Cardiac muscle cell (in vitro differentiated cells and primary cell): ENCODE data around the gene CASR. TPM values are rescaled to one million over a fixed set of nuclear protein-coding genes. Genes with fewer than 3 reads are reported as not detected.

Experiments used
- DNase-seq, 2 donors: peaks; one replicate each; pipeline versions ENCODE4 v3.0.0 to v3.0.0-alpha.2; 2010 to 2017; ENCODE audit warnings: low read depth in 1 of 2, low spot score in 1 of 2
- H3K27ac ChIP-seq: fragments of 200-600 bp; sonication (generic); 2 replicates; pipeline ENCODE4 v1.5.1; 2016
- H3K27me3 ChIP-seq: fragments of 200-600 bp; sonication (generic); 2 replicates; pipeline ENCODE4 v1.6.0; 2016; ENCODE audit warnings: control low read depth
- H3K36me3 ChIP-seq: fragments of 200-600 bp; sonication (generic); 2 replicates; pipeline ENCODE4 v1.5.1; 2016; ENCODE audit warnings: control low read depth
- H3K4me1 ChIP-seq: fragments of 200-600 bp; sonication (generic); 2 replicates; pipeline ENCODE4 v1.8.1; 2017; ENCODE audit warnings: low read depth, mild to moderate bottlenecking, mixed run types
- H3K4me3 ChIP-seq: fragments of 200-600 bp; sonication (generic); 2 replicates; pipeline ENCODE4 v1.5.1; 2016; ENCODE audit warnings: mild to moderate bottlenecking
- H3K9me3 ChIP-seq: fragments of 200-600 bp; sonication (generic); 2 replicates; pipeline ENCODE4 v1.5.1; 2017; ENCODE audit warnings: low read depth, mild to moderate bottlenecking, control low read depth
- CTCF ChIP-seq: IDR thresholded peaks from 2 replicates; pipeline ENCODE4 v1.5.1; 2012; ENCODE audit warnings: low read depth, mild to moderate bottlenecking, low read length
- polyA plus RNA-seq: library from polyadenylated mRNA; unstranded; fragments of >200 nt; fragmentation: Nextera tagmentation; extraction: Ambion mirVana; gene quantifications from 2 replicates; pipeline ENCODE4 v1.2.1, GENCODE V29; 2016
- total RNA-seq: library from RNA; depleted of rRNA; stranded (reverse); fragments of >200 nt; gene quantifications from 2 replicates; pipeline ENCODE4 v1.2.3, GENCODE V29; 2016

The CASR gene
- total and polyA plus RNA-seq, 2 experiments from 2014 or later, result 0.06 TPM; not detected in 1

- no peak for DNase-seq
- no peak overlapping the region for H3K4me3 ChIP-seq
- H3K4me1 ChIP-seq, result no peaks in the 10 kb centered on the region
- H3K27ac ChIP-seq, result no peak overlapping the region
- H3K36me3 ChIP-seq, result no peaks in the 10 kb centered on the region
- no peak for TF ChIP-seq CTCF
- H3K27me3 ChIP-seq, result no peaks in the 10 kb centered on the region
- H3K9me3 ChIP-seq, result no peaks in the 10 kb centered on the region
These were observed 48.1 kb downstream of the CASR start for GRCh38 chr3:122231465-122232157.

- no peak for TF ChIP-seq CTCF
These were observed 49.0 kb downstream of the CASR start for GRCh38 chr3:122232485-122232884.

GRCh38 chr3:122233101-122233952, 49.9 kb downstream of the CASR start:
- DNase-seq, result no peak
- Histone ChIP-seq H3K27me3 (no peaks in the 10 kb centered on the region), H3K9me3 (no peaks in the 10 kb centered on the region), H3K4me3 (no peak overlapping the region), H3K36me3 (no peaks in the 10 kb centered on the region), H3K4me1 (no peaks in the 10 kb centered on the region), H3K27ac (no peak overlapping the region)
- TF ChIP-seq CTCF, result no peak

More at GRCh38 chr3:122232485-122232884, 49.0 kb downstream of the CASR start:
- Histone ChIP-seq H3K9me3 (no peaks in the 10 kb centered on the region), H3K27me3 (no peaks in the 10 kb centered on the region), H3K4me3 (no peak overlapping the region), H3K27ac (no peak overlapping the region), H3K36me3 (no peaks in the 10 kb centered on the region), H3K4me1 (no peaks in the 10 kb centered on the region)
- no peak for DNase-seq

GRCh38 chr3:122234117-122234516, 50.6 kb downstream of the CASR start:
- no peaks in the 10 kb centered on the region for H3K36me3 ChIP-seq
- DNase-seq, result no peak
- H3K9me3 ChIP-seq, result no peaks in the 10 kb centered on the region
- no peak overlapping the region for H3K27ac ChIP-seq
- H3K27me3 ChIP-seq, result no peaks in the 10 kb centered on the region
- TF ChIP-seq CTCF, result no peak
- H3K4me1 ChIP-seq, result no peaks in the 10 kb centered on the region
- no peak overlapping the region for H3K4me3 ChIP-seq

- H3K27me3 ChIP-seq, result no peaks in the 10 kb centered on the region
- H3K9me3 ChIP-seq, result no peaks in the 10 kb centered on the region
- H3K36me3 ChIP-seq, result no peaks in the 10 kb centered on the region
- no peak overlapping the region for H3K4me3 ChIP-seq
- no peaks in the 10 kb centered on the region for H3K4me1 ChIP-seq
- no peak for DNase-seq
- TF ChIP-seq CTCF, result no peak
- H3K27ac ChIP-seq, result no peak overlapping the region
These were observed 51.7 kb downstream of the CASR start for GRCh38 chr3:122235147-122235546.
